Activated T-cell treated with anti-CD3 and anti-CD28 coated beads for 24 hours (primary cell): ENCODE measurements around the gene LRRC34.

ENCODE experiments used
- DNase-seq: peaks from one replicate; pipeline ENCODE4 v3.0.0-alpha.2; 2020; ENCODE audit warnings: low read depth

The LRRC34 gene

GRCh38 chr3:169812332-169813235 is at the start of gene LRRC34, which contains the start of gene LRRIQ4:
TSS of gene LRRC34 (minus strand) at chr3:169812904. CDS start at chr3:169812548, 356 bp downstream.
TSS of gene LRRIQ4 (plus strand) at chr3:169812870. CDS start at chr3:169821922, 9,052 bp downstream.
- DNase-seq: peak; percentile 62

GRCh38 chr3:169861871-169862270 is 49.2 kb upstream of the LRRC34 start:
- DNase-seq: no peak

GRCh38 chr3:169857811-169858210 is 45.1 kb upstream of the LRRC34 start:
- DNase-seq: no peak

- no peak for DNase-seq
Observed at GRCh38 chr3:169855514-169855913, 42.8 kb upstream of the LRRC34 start.

- DNase-seq: no peak
Observed at GRCh38 chr3:169850618-169851017, 37.9 kb upstream of the LRRC34 start.

- DNase-seq: no peak
Observed at GRCh38 chr3:169848741-169849140, 36.0 kb upstream of the LRRC34 start.

- no peak for DNase-seq
Observed at GRCh38 chr3:169847896-169848295, 35.2 kb upstream of the LRRC34 start.

GRCh38 chr3:169846458-169847193 is 33.9 kb upstream of the LRRC34 start:
- DNase-seq: no peak

- no peak for DNase-seq
Observed at GRCh38 chr3:169842960-169843359, 30.3 kb upstream of the LRRC34 start.

- DNase-seq: no peak
Observed at GRCh38 chr3:169841171-169841570, 28.5 kb upstream of the LRRC34 start.

- DNase-seq: no peak
Observed at GRCh38 chr3:169838511-169839030, 25.9 kb upstream of the LRRC34 start.

- DNase-seq: no peak
Observed at GRCh38 chr3:169836942-169837275, 24.2 kb upstream of the LRRC34 start.

- DNase-seq: no peak
Observed at GRCh38 chr3:169836078-169836941, 23.6 kb upstream of the LRRC34 start.

- no peak for DNase-seq
Observed at GRCh38 chr3:169835533-169835932, 22.8 kb upstream of the LRRC34 start.

- DNase-seq: no peak
Observed at GRCh38 chr3:169827712-169828111, 15.0 kb upstream of the LRRC34 start.

GRCh38 chr3:169825316-169825715 is 12.6 kb upstream of the LRRC34 start:
- DNase-seq: no peak

- DNase-seq: no peak
Observed at GRCh38 chr3:169822983-169823382, 10.3 kb upstream of the LRRC34 start.

- DNase-seq: no peak
Observed at GRCh38 chr3:169822540-169822939, 9.8 kb upstream of the LRRC34 start.

GRCh38 chr3:169822091-169822490 is 9.4 kb upstream of the LRRC34 start:
- no peak for DNase-seq

- DNase-seq: no peak
Observed at GRCh38 chr3:169818316-169818715, 5.6 kb upstream of the LRRC34 start.

GRCh38 chr3:169815590-169816150 is 3.0 kb upstream of the LRRC34 start:
- no peak for DNase-seq
